AG10803 (cell line): ENCODE measurements around the gene BMP2K.

Experiments used
- DNase-seq: peaks from one replicate; pipeline ENCODE4 v3.0.0; 2010; ENCODE audit warnings: low read depth
- H3K4me3 ChIP-seq: 2 replicates; pipeline ENCODE4 v1.5.1; 2011; ENCODE audit warnings: mild to moderate bottlenecking, low read length, control low read depth
- CTCF ChIP-seq: conservative IDR thresholded peaks from 2 replicates; pipeline ENCODE4 v1.5.1; 2011; ENCODE audit warnings: mild to moderate bottlenecking, low read length, control low read depth, inconsistent platforms

BMP2K gene

GRCh38 chr4:78939667-78940008, 163.5 kb downstream of the BMP2K start:
- no peak for TF ChIP-seq CTCF
- DNase-seq, result no peak
- H3K4me3 ChIP-seq, result peak overlapping the region; percentile 62

GRCh38 chr4:78940752-78941151, 164.6 kb downstream of the BMP2K start:
- no peak for DNase-seq
- no peak overlapping the region for H3K4me3 ChIP-seq
- TF ChIP-seq CTCF, result no peak

- no peak for TF ChIP-seq CTCF
- no peak for DNase-seq
- H3K4me3 ChIP-seq, result no peak overlapping the region
These were observed 168.2 kb downstream of the BMP2K start for GRCh38 chr4:78944381-78944780.

- DNase-seq, result no peak
- TF ChIP-seq CTCF, result no peak
- no peak overlapping the region for H3K4me3 ChIP-seq
These were observed 169.6 kb downstream of the BMP2K start for GRCh38 chr4:78945651-78946179.

GRCh38 chr4:78949735-78950134, 173.6 kb downstream of the BMP2K start:
- no peak for DNase-seq
- TF ChIP-seq CTCF, result no peak
- H3K4me3 ChIP-seq, result no peak overlapping the region

- peak; percentile 48 for DNase-seq
- no peak overlapping the region for H3K4me3 ChIP-seq
- peak; percentile 81 for TF ChIP-seq CTCF
These were observed 175.8 kb downstream of the BMP2K start for GRCh38 chr4:78951862-78952472.

- no peak for TF ChIP-seq CTCF
- no peak for DNase-seq
These were observed 177.1 kb downstream of the BMP2K start for GRCh38 chr4:78953231-78953630.

More at GRCh38 chr4:78953231-78953630, 177.1 kb downstream of the BMP2K start:
- H3K4me3 ChIP-seq, result no peak overlapping the region
